ENCODE results near the gene NKTR.

GRCh38 chr3:42667523-42668412, 67.3 kb downstream of the NKTR start:
- TF ChIP-seq CTCF (IDR thresholded peaks at IDR 0.05): no peak
- no peak for TF ChIP-seq ZFX (IDR thresholded peaks at IDR 0.05; ENCODE audit: borderline replicate concordance)
